ENCODE data around the gene GLMP. TPM values are rescaled to one million over a fixed set of nuclear protein-coding genes. Genes with fewer than 3 reads are reported as not detected.

GLMP gene
- total and polyA plus RNA-seq, 2 of the 13 experiments (the other 11 are each of a cell fraction or from before 2014, with no cell fraction given): 44.6 to 75.8 TPM

DNA sequence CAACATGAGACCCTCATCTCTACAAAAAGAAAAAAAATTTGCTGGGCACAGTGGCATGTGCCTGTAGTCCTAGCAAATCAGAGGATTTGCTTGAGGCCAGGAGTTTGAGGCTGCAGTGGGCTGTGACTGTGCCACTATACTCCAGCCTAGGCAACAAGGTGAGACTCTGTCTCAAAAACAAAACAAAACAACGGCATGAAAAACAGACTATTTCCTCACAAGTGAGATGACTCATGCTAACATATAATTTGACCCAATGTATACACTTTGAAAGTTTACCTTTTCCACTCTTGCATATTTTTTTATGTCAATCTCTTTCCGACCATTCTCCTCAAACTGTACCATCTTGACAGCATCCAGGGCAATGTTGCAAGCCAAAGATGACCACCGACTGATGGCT lies 25.1 kb upstream of the GLMP start:
- TF ChIP-seq SOX5 (CRISPR knock-in tag; IDR thresholded peaks at IDR 0.05; ENCODE audit: borderline replicate concordance): no peak
- no peak for TF ChIP-seq ZNF746 (CRISPR knock-in tag; IDR thresholded peaks at IDR 0.05)
- TF ChIP-seq SYNCRIP (IDR thresholded peaks at IDR 0.05; ENCODE audit: insufficient read depth, low read depth, low read length): no peak
- no peak for TF ChIP-seq ZNF367 (CRISPR knock-in tag; IDR thresholded peaks at IDR 0.05; ENCODE audit: borderline replicate concordance)
- TF ChIP-seq ETV6 (CRISPR knock-in tag; conservative IDR thresholded peaks at IDR 0.05): no peak
- no peak for TF ChIP-seq PAX8 (CRISPR knock-in tag; IDR thresholded peaks at IDR 0.05; ENCODE audit: borderline replicate concordance)
- no peak for TF ChIP-seq PCBP1 (IDR thresholded peaks at IDR 0.05; ENCODE audit: borderline replicate concordance, low read depth, low read length)
- TF ChIP-seq TOE1 (CRISPR knock-in tag; IDR thresholded peaks at IDR 0.05): no peak
- TF ChIP-seq, protein P1, sequence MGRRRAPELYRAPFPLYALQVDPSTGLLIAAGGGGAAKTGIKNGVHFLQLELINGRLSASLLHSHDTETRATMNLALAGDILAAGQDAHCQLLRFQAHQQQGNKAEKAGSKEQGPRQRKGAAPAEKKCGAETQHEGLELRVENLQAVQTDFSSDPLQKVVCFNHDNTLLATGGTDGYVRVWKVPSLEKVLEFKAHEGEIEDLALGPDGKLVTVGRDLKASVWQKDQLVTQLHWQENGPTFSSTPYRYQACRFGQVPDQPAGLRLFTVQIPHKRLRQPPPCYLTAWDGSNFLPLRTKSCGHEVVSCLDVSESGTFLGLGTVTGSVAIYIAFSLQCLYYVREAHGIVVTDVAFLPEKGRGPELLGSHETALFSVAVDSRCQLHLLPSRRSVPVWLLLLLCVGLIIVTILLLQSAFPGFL (CRISPR knock-in tag; IDR thresholded peaks at IDR 0.05): no peak
- TF ChIP-seq, protein P2, sequence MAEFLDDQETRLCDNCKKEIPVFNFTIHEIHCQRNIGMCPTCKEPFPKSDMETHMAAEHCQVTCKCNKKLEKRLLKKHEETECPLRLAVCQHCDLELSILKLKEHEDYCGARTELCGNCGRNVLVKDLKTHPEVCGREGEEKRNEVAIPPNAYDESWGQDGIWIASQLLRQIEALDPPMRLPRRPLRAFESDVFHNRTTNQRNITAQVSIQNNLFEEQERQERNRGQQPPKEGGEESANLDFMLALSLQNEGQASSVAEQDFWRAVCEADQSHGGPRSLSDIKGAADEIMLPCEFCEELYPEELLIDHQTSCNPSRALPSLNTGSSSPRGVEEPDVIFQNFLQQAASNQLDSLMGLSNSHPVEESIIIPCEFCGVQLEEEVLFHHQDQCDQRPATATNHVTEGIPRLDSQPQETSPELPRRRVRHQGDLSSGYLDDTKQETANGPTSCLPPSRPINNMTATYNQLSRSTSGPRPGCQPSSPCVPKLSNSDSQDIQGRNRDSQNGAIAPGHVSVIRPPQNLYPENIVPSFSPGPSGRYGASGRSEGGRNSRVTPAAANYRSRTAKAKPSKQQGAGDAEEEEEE (CRISPR knock-in tag; IDR thresholded peaks at IDR 0.05; ENCODE audit: borderline replicate concordance): no peak
- TF ChIP-seq ZNF775 (CRISPR knock-in tag; IDR thresholded peaks at IDR 0.05; ENCODE audit: borderline replicate concordance): no peak
- TF ChIP-seq KDM5A (IDR thresholded peaks at IDR 0.05; ENCODE audit: borderline replicate concordance, low read length): no peak
- TF ChIP-seq ZNF205 (CRISPR knock-in tag; IDR thresholded peaks at IDR 0.05): no peak
- TF ChIP-seq CBX1 (IDR thresholded peaks at IDR 0.05; ENCODE audit: low read depth): no peak
- TF ChIP-seq ZNF546 (CRISPR knock-in tag; conservative IDR thresholded peaks at IDR 0.05): no peak
- no peak for TF ChIP-seq DNMT3B (CRISPR knock-in tag; conservative IDR thresholded peaks at IDR 0.05)
- TF ChIP-seq ZNF709 (CRISPR knock-in tag; IDR thresholded peaks at IDR 0.05): no peak
- TF ChIP-seq ZNF549 (CRISPR knock-in tag; IDR thresholded peaks at IDR 0.05): no peak
- TF ChIP-seq ZNF160 (CRISPR knock-in tag; IDR thresholded peaks at IDR 0.05): no peak
- TF ChIP-seq ZNF7 (CRISPR knock-in tag; IDR thresholded peaks at IDR 0.05): no peak
- H3K27ac ChIP-seq (ENCODE audit: extremely low read length, insufficient read depth, low read length): no peak overlapping the region
- H3K9ac ChIP-seq (ENCODE audit: insufficient read depth, low read depth, low read length): no peak overlapping the region
- H4K20me1 ChIP-seq (ENCODE audit: insufficient read depth, low read length): peaks cover 4% of the 10 kb centered on the region; the same call in 1 of the 2 replicates
- no peaks in the 10 kb centered on the region for H3K4me1 ChIP-seq (ENCODE audit: insufficient read depth, low read length)
- ChIA-PET POLR2A (no interaction called here), CTCF (ENCODE audit: low intra/inter-chr PET ratio, low total read pairs) (no interaction called here)
- H3K36me3 ChIP-seq (replicated peaks in 1 of 2; ENCODE audit: control insufficient read depth in 1 of 2, insufficient read depth in 2 of 2, low read length in 2 of 2): peaks cover 32 to 81% of the 10 kb centered on the region in 2 experiments
- in situ Hi-C loops (cut with HindIII; ENCODE audit: extremely low pct_ligation_motif_present, low pct_unique_long_range_greater_than_20kb): no loop called here
- H2AFZ ChIP-seq (ENCODE audit: low read length): no peak overlapping the region
- no peaks in the 10 kb centered on the region for H3K27me3 ChIP-seq (ENCODE audit: control insufficient read depth in 1 of 2, insufficient read depth in 2 of 2, low read length in 2 of 2)
- 94% methylated on average over 3 of the region's 3 CpGs for WGBS (ENCODE audit: low lambda C conversion rate)
- H3K79me2 ChIP-seq (ENCODE audit: insufficient read depth, low read length): peaks cover 2% of the 10 kb centered on the region
- H3K9me3 ChIP-seq (ENCODE audit: low read length): no peaks in the 10 kb centered on the region
- H3K4me2 ChIP-seq (ENCODE audit: low read depth, low read length): no peak overlapping the region
- intact Hi-C loops (cut with micrococcal nuclease; ENCODE audit: unreplicated experiment): no loop called here
- BruUV-seq (replicated peaks): no TSS peak
- no peak for FAIRE-seq
- no peak for DNase-seq (ENCODE audit: low spot score)
- ATAC-seq: no peak
- no peak overlapping the region for H3K4me3 ChIP-seq (replicated peaks in 1 of 3; ENCODE audit: insufficient read depth in 1 of 3, low read depth in 2 of 3, low read length in 3 of 3)
